HepG2 (cell line): ENCODE results near the gene NPEPL1.

Source experiments
- CEBPG ChIP-seq: IDR thresholded peaks from 2 replicates; pipeline ENCODE4 v1.6.1; 2016
- GABPA ChIP-seq, 2 experiments: IDR thresholded peaks; 2 replicates each; pipeline ENCODE4 v1.6.1; 2011 to 2016; ENCODE audit warnings: low read depth in 2 of 2, low read length in 1 of 2, missing biosample characterization in 1 of 2, missing genetic modification characterization in 1 of 2
- MXI1 ChIP-seq: IDR thresholded peaks from 3 replicates; pipeline ENCODE4 v1.6.1; 2012; ENCODE audit warnings: low read depth, low read length, inconsistent platforms, borderline replicate concordance
- PHB2 ChIP-seq: fragments of 450-650 bp; IDR thresholded peaks from 2 replicates; pipeline ENCODE4 v1.6.1; 2018; ENCODE audit not compliant: partially characterized antibody
- POLR2AphosphoS5 ChIP-seq: IDR thresholded peaks from 2 replicates; pipeline ENCODE4 v1.6.1; 2012; ENCODE audit warnings: low read depth, low read length
- RELA ChIP-seq: sonication (generic); formaldehyde crosslinking; IDR thresholded peaks from 2 replicates; pipeline ENCODE4 v1.4.0; 2020; ENCODE audit warnings: missing genetic modification reagents
- SRY ChIP-seq: sonication (generic); formaldehyde crosslinking; IDR thresholded peaks from 2 replicates; pipeline ENCODE4 v1.8.0; 2022; ENCODE audit warnings: mild to moderate bottlenecking, missing genetic modification reagents
- TARDBP ChIP-seq: sonication (generic); formaldehyde crosslinking; IDR thresholded peaks from 2 replicates; pipeline ENCODE4 v1.8.0; 2022; ENCODE audit warnings: mild to moderate bottlenecking, missing genetic modification reagents
- TCF7 ChIP-seq: sonication (generic); IDR thresholded peaks from 2 replicates; pipeline ENCODE4 v1.6.1; 2016; ENCODE audit warnings: antibody characterized with exemption, low read depth
- ZNF274 ChIP-seq: sonication (generic); formaldehyde crosslinking; IDR thresholded peaks from 2 replicates; pipeline ENCODE4 v1.5.1; 2020; ENCODE audit warnings: mild to moderate bottlenecking, missing genetic modification reagents
- ZNF331 ChIP-seq: sonication (generic); formaldehyde crosslinking; IDR thresholded peaks from 2 replicates; pipeline ENCODE4 v1.4.0; 2020; ENCODE audit warnings: missing genetic modification reagents
- TF ChIP-seq, protein P1 (sequence below): fragments of 450-650 bp; IDR thresholded peaks from 2 replicates; pipeline ENCODE4 v1.6.1; 2017

DNA sequence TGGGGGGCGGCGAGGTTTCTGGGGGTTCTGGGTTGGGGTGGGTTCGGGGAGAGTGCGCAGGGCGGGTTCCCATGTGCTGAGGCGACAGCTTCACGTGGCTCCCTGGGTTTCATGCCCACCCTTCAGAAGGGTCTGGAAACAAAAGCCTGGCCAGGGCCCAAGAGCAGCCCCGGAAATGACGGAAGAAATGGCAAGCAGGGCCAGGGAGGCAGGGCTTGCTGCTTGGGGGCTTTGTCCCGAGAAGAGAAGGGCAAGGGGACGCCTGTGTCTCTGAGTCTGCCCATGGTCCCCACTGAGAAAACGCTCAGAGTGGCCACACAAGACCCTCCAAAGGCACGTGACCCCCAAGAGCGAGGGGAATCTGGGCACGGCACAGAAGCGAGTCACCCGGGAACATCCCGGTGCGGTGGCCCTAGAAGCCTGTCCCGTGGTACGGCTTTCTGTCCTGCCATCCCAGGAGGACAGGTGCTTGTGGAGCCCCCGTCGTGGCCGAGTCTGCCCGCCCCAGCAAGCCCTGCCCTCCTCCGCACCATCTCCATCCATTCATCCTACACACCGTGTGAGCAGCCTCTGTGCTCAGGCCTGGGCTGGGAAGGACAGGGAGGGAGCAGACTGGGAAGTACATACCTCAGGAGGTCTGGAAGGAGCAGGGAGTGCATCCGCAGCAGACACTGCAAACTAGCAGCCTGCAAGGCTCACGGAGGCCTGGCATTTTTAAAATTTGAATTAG, 9.0 kb downstream of the NPEPL1 start:
- TF ChIP-seq ZNF274 (CRISPR knock-in tag) (no peak), POLR2AphosphoS5 (no peak), ZNF331 (no peak), RELA (CRISPR knock-in tag) (no peak), TARDBP (CRISPR knock-in tag) (no peak), TCF7 (no peak), CEBPG (CRISPR knock-in tag) (no peak), GABPA (IDR thresholded peaks at IDR 0.05; ENCODE audit: low read depth, low read length) (no peak), GABPA (CRISPR knock-in tag; IDR thresholded peaks at IDR 0.05; ENCODE audit: low read depth) (no peak), MXI1 (no peak), SRY (no peak), PHB2 (no peak)
- TF ChIP-seq, protein P1, sequence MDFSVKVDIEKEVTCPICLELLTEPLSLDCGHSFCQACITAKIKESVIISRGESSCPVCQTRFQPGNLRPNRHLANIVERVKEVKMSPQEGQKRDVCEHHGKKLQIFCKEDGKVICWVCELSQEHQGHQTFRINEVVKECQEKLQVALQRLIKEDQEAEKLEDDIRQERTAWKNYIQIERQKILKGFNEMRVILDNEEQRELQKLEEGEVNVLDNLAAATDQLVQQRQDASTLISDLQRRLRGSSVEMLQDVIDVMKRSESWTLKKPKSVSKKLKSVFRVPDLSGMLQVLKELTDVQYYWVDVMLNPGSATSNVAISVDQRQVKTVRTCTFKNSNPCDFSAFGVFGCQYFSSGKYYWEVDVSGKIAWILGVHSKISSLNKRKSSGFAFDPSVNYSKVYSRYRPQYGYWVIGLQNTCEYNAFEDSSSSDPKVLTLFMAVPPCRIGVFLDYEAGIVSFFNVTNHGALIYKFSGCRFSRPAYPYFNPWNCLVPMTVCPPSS: no peak
